HG02642 (cell line): ENCODE measurements around the gene RPL28.
"Not testable (repeated sequence)": the region's sequence is repeated elsewhere in the genome, so short reads cannot be mapped to it uniquely, and the experiment has no call there.

ENCODE experiments used
- ATAC-seq: cut with Tn5 transposase; IDR thresholded peaks from one replicate; pipeline ENCODE4 v1.9.1; 2021; ENCODE audit warnings: mild to moderate bottlenecking; ENCODE audit not compliant: unreplicated experiment, poor library complexity

Gene RPL28

GRCh38 chr19:55389386-55390317 lies 3.9 kb downstream of the RPL28 start:
- no peak for ATAC-seq

GRCh38 chr19:55390461-55390880 lies 4.7 kb downstream of the RPL28 start:
- no peak for ATAC-seq

GRCh38 chr19:55391191-55391670 lies 5.5 kb downstream of the RPL28 start:
- no peak for ATAC-seq

- no peak for ATAC-seq
Measured at GRCh38 chr19:55391702-55392615, 6.2 kb downstream of the RPL28 start.

- no peak for ATAC-seq
Measured at GRCh38 chr19:55392820-55393761, 7.4 kb downstream of the RPL28 start.

GRCh38 chr19:55398200-55398925 lies 12.6 kb downstream of the RPL28 start:
- no peak for ATAC-seq

- no peak for ATAC-seq
Measured at GRCh38 chr19:55400281-55401087, 14.8 kb downstream of the RPL28 start.

- not testable (repeated sequence) for ATAC-seq
Measured at GRCh38 chr19:55401390-55401789, 15.7 kb downstream of the RPL28 start.

- ATAC-seq: no peak
Measured at GRCh38 chr19:55402509-55402908, 16.8 kb downstream of the RPL28 start.

GRCh38 chr19:55405638-55406037 lies 19.9 kb downstream of the RPL28 start:
- ATAC-seq: no peak

- no peak for ATAC-seq
Measured at GRCh38 chr19:55406091-55406825, 20.5 kb downstream of the RPL28 start.

- ATAC-seq: no peak
Measured at GRCh38 chr19:55406826-55407549, 21.3 kb downstream of the RPL28 start.

- peak; percentile 28 for ATAC-seq
Measured at GRCh38 chr19:55407550-55407799, 21.7 kb downstream of the RPL28 start, which contains the start of gene UBE2S. Gene UBE2S, minus strand, starts transcription at chr19:55407788. Its CDS starts 199 bp downstream, at chr19:55407589.

GRCh38 chr19:55407800-55408532 lies 22.2 kb downstream of the RPL28 start:
- peak; percentile 83 for ATAC-seq

- no peak for ATAC-seq
Measured at GRCh38 chr19:55408533-55408872, 22.8 kb downstream of the RPL28 start.

GRCh38 chr19:55409179-55409578 lies 23.4 kb downstream of the RPL28 start:
- not testable (repeated sequence) for ATAC-seq

- ATAC-seq: no peak
Measured at GRCh38 chr19:55410168-55410567, 24.4 kb downstream of the RPL28 start.
